Right lobe of liver (tissue), 4 donors: Measurements from ENCODE around the gene BST1.

Experiments
- POLR2A ChIP-seq: fragments of 450-650 bp; IDR thresholded peaks from one replicate; pipeline ENCODE4 v1.6.1; 2017; ENCODE audit warnings: antibody characterized with exemption, mild to moderate bottlenecking
- TF ChIP-seq, protein P1 (sequence below), 4 donors: fragments of 200-600 bp in 3 of 4; fragments of 450-650 bp in 1 of 4; IDR thresholded peaks; one replicate each; pipeline versions ENCODE4 v1.5.1 to v1.8.0; 2016 to 2022; ENCODE audit warnings: antibody characterized with exemption in 4 of 4, mild to moderate bottlenecking in 2 of 4
- donor health status: DM: no; HTN: no; CAD: no.
- donor health status: DM: no; HTN: no; CAD: no.
- donor health status: DM: no; HTN: yes; CAD: no.

DNA sequence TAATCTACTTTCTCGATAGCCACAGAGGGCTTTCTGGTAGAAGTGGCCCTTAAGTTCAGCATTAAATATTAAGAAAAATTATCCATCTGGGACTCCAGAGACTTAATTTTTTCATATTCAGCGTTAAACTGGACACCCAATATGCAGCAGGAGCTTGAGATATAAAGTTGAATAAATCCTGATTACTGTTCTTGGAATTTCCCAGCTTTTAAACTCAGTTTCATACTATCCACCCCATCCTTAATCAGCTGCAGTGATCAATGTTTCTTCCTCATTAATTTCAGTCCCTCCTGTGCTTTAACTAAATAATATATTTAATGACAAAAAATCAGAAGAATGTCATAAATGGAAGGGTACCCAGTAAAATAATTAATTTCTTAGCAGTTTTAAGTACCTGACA, 44.1 kb upstream of the BST1 start:
- TF ChIP-seq, protein P1, sequence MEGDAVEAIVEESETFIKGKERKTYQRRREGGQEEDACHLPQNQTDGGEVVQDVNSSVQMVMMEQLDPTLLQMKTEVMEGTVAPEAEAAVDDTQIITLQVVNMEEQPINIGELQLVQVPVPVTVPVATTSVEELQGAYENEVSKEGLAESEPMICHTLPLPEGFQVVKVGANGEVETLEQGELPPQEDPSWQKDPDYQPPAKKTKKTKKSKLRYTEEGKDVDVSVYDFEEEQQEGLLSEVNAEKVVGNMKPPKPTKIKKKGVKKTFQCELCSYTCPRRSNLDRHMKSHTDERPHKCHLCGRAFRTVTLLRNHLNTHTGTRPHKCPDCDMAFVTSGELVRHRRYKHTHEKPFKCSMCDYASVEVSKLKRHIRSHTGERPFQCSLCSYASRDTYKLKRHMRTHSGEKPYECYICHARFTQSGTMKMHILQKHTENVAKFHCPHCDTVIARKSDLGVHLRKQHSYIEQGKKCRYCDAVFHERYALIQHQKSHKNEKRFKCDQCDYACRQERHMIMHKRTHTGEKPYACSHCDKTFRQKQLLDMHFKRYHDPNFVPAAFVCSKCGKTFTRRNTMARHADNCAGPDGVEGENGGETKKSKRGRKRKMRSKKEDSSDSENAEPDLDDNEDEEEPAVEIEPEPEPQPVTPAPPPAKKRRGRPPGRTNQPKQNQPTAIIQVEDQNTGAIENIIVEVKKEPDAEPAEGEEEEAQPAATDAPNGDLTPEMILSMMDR (IDR thresholded peaks at IDR 0.05) = no peak
- no peak for TF ChIP-seq POLR2A
